Effector CD4-positive, alpha-beta T cell (primary cell): ENCODE data around the gene GCSAM.
A peak's percentile ranks its signal among the peaks of the same experiment; 100 is the strongest.

Experiments used
- DNase-seq: peaks from one replicate; pipeline ENCODE4 v3.0.0-alpha.2; 2020
- total RNA-seq: gene quantifications from one replicate; lab custom pipeline; 2026; lab: John Stamatoyannopoulos, UW

GCSAM gene
- 20.3 reads per million, percentile 47 among the genes with 10 or more reads in this experiment for total RNA-seq

GRCh38 chr3:112132975-112133448 lies at the start of gene GCSAM:
Gene GCSAM, minus strand, starts transcription at chr3:112133248. Its CDS starts 128 bp downstream, at chr3:112133120.
- peak; percentile 51 for DNase-seq

GRCh38 chr3:112175646-112176045 lies 42.6 kb upstream of the GCSAM start:
- no peak for DNase-seq

- no peak for DNase-seq
Observed at GRCh38 chr3:112175037-112175436, 42.0 kb upstream of the GCSAM start.

- DNase-seq = no peak
Observed at GRCh38 chr3:112171144-112171543, 38.1 kb upstream of the GCSAM start.

- no peak for DNase-seq
Observed at GRCh38 chr3:112170046-112170445, 37.0 kb upstream of the GCSAM start.

- no peak for DNase-seq
Observed at GRCh38 chr3:112167758-112168157, 34.7 kb upstream of the GCSAM start.

- no peak for DNase-seq
Observed at GRCh38 chr3:112149136-112149535, 16.1 kb upstream of the GCSAM start.

GRCh38 chr3:112143689-112144088 lies 10.6 kb upstream of the GCSAM start:
- no peak for DNase-seq

- no peak for DNase-seq
Observed at GRCh38 chr3:112143251-112143650, 10.2 kb upstream of the GCSAM start.

- no peak for DNase-seq
Observed at GRCh38 chr3:112141293-112141692, 8.2 kb upstream of the GCSAM start.

- no peak for DNase-seq
Observed at GRCh38 chr3:112140584-112140983, 7.5 kb upstream of the GCSAM start.

GRCh38 chr3:112138219-112138969 lies 5.3 kb upstream of the GCSAM start:
- no peak for DNase-seq

GRCh38 chr3:112137781-112138180 lies 4.7 kb upstream of the GCSAM start:
- no peak for DNase-seq

GRCh38 chr3:112136959-112137693 lies 4.1 kb upstream of the GCSAM start:
- no peak for DNase-seq

- DNase-seq = no peak
Observed at GRCh38 chr3:112136046-112136445, 3.0 kb upstream of the GCSAM start.

GRCh38 chr3:112134335-112135124 lies 1.5 kb upstream of the GCSAM start:
- no peak for DNase-seq

- DNase-seq = no peak
Observed at GRCh38 chr3:112133626-112134334, 732 bp upstream of the GCSAM start.

GRCh38 chr3:112132554-112132953 lies 494 bp downstream of the GCSAM start:
- no peak for DNase-seq

GRCh38 chr3:112132088-112132487 lies 960 bp downstream of the GCSAM start:
- DNase-seq = no peak

GRCh38 chr3:112131111-112131510 lies 1.9 kb downstream of the GCSAM start:
- no peak for DNase-seq

- no peak for DNase-seq
Observed at GRCh38 chr3:112130638-112130993, 2.4 kb downstream of the GCSAM start.

GRCh38 chr3:112129925-112130637 lies 3.0 kb downstream of the GCSAM start:
- no peak for DNase-seq
